Measurements from ENCODE around the gene SURF2.
A peak's percentile ranks its signal among the peaks of the same experiment; 100 is the strongest.
"Not testable (repeated sequence)": the region's sequence is repeated elsewhere in the genome, so short reads cannot be mapped to it uniquely, and the experiment has no call there.

SURF2 gene

DNA sequence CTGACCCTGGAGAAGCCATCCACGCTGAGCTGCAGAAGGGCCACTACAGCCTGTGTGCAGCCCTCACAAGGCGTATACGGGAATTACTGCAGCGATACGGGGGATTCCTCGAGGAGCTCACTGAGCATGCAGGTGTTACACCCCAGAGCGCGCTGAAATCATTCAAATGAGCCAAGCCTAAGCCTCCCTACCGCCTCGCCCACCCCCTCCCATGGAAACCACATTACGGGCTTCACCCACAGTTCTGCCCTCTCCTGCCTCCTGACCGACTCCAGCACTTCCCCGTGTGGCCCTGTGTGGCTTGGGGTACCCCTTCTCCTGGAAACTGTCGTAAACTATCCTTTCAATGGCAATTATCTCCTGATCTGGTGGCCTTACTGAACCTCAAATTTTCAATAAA is 33.6 kb upstream of the SURF2 start:
- TF ChIP-seq, protein P1, sequence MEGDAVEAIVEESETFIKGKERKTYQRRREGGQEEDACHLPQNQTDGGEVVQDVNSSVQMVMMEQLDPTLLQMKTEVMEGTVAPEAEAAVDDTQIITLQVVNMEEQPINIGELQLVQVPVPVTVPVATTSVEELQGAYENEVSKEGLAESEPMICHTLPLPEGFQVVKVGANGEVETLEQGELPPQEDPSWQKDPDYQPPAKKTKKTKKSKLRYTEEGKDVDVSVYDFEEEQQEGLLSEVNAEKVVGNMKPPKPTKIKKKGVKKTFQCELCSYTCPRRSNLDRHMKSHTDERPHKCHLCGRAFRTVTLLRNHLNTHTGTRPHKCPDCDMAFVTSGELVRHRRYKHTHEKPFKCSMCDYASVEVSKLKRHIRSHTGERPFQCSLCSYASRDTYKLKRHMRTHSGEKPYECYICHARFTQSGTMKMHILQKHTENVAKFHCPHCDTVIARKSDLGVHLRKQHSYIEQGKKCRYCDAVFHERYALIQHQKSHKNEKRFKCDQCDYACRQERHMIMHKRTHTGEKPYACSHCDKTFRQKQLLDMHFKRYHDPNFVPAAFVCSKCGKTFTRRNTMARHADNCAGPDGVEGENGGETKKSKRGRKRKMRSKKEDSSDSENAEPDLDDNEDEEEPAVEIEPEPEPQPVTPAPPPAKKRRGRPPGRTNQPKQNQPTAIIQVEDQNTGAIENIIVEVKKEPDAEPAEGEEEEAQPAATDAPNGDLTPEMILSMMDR (IDR thresholded peaks at IDR 0.05; ENCODE audit: extremely low read depth, insufficient read depth, missing control alignments), result no peak
- no peak for DNase-seq (ENCODE audit: low spot score)

DNA sequence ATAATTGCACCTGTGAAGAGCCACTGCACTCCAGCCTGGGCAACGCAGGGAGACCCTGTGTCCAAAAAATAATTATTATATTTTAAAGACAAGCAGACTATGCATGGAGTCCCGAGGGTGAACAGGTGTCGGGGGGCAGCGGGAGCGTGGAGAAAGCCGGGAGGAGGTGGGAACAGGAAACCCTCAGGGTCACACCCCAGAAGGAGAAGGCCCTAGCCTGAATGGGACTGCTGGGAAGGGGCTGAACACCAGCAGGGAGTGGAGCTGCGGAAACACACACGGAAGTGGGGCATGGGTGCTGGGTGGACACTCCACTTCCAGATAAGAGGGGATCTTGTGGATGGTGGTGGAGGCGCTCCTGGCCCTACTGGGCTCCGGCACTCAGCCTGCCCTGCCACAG is 33.1 kb upstream of the SURF2 start:
- in situ Hi-C loops (cut with MboI; ENCODE audit: low pct_unique_long_range_greater_than_20kb, low sequenced_read_pairs, unreplicated experiment), result no loop called here
- TF ChIP-seq, protein P1 (IDR thresholded peaks at IDR 0.05; ENCODE audit: extremely low read depth, insufficient read depth, missing control alignments), result no peak
- no peak for DNase-seq (ENCODE audit: low spot score)

More for the DNA sequence above, 33.6 kb upstream of the SURF2 start:
- in situ Hi-C loops (cut with MboI; ENCODE audit: low pct_unique_long_range_greater_than_20kb, low sequenced_read_pairs, unreplicated experiment), result no loop called here

DNA sequence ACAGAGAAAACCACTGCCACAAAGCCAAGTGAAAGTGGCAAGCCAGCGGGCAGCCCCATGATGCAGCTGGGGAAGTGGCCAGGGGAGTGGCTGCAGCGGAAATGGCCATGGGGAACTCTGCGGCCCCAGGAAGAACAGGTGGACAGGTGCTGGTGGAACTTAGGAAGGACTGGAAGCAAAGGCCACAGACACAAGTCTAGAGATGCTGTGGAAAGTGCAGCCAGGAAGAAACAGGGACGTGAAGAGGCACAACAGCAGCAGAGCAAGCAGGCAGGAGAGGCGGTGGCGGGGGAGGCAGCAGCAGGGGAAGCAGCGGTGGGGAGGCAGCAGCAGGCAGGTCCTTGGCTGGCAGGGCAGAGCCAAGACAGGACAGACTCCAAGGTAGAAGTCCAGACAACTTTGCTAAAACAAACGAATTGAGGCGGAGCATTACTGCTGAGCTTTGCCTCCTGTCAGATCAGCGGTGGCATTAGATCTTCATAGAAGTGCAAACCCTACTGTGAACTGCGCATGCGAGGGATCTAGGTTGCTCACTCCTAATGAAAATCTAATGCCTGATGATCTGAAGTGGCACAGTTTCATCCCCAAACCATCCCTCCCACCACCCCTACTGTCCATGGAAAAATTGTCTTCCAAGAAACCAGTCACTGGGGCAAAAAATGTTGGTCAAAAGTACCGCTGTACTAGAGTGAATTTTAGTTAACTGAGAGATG is 32.2 kb upstream of the SURF2 start:
- in situ Hi-C loops (cut with MboI; ENCODE audit: low pct_unique_long_range_greater_than_20kb, low sequenced_read_pairs, unreplicated experiment), result no loop called here
- no peak for DNase-seq (ENCODE audit: low spot score)
- TF ChIP-seq, protein P1 (IDR thresholded peaks at IDR 0.05; ENCODE audit: extremely low read depth, insufficient read depth, missing control alignments), result no peak

DNA sequence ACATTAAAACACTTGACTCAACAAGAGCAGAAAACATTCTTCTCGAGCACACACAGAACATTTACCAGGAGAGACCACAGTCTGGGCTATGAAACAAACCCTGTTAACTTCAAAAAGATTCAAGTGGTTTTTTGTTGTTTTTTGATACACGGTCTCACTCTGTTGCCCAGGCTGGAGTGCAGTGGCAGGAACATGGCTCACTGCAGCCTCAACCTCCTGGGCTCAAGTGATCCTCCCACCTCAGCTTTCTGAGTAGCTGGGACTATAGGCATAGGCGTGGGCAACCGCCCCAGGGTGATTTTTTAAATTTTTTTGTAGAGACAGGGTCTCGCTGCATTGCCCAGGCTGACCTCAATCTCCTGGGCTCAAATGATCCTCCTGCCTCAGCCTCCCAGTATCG is 29.3 kb upstream of the SURF2 start:
- in situ Hi-C loops (cut with MboI; ENCODE audit: low pct_unique_long_range_greater_than_20kb, low sequenced_read_pairs, unreplicated experiment); DNase-seq (ENCODE audit: low spot score): not testable (repeated sequence)

DNA sequence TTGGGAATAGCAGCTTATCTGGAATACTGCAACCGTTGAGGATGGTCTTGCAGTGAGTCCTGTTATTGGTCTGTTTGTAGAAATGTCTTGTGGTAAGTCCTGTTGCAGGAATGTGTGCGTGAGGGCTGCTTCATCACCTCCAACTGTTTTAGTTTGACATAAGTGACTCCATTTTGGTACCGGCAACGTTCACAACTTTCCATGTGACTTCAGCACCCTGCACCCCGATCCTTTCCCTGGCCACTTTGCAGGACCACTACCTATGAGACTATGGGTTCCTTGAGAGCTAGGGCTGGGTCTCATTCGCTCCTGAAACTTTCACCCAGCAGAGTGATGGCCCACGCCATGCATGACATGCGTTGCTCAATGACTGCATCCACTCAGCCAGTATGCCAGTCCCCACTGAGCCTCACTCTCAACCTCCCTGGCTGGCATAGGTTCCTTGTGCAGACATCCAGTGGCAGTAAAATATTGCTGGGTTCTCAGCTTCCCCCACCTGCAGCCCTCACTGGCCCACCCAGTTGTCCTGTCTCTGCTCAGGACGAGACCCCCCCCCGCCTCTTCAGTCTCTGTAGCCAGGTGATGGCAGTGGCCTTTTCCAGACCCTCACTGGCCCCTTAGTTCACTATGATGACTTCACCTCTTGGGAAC is 28.4 kb upstream of the SURF2 start:
- no peak for DNase-seq (ENCODE audit: low spot score)
- TF ChIP-seq, protein P1 (IDR thresholded peaks at IDR 0.05; ENCODE audit: extremely low read depth, insufficient read depth, missing control alignments), result no peak
- in situ Hi-C loops (cut with MboI; ENCODE audit: low pct_unique_long_range_greater_than_20kb, low sequenced_read_pairs, unreplicated experiment), result no loop called here

DNA sequence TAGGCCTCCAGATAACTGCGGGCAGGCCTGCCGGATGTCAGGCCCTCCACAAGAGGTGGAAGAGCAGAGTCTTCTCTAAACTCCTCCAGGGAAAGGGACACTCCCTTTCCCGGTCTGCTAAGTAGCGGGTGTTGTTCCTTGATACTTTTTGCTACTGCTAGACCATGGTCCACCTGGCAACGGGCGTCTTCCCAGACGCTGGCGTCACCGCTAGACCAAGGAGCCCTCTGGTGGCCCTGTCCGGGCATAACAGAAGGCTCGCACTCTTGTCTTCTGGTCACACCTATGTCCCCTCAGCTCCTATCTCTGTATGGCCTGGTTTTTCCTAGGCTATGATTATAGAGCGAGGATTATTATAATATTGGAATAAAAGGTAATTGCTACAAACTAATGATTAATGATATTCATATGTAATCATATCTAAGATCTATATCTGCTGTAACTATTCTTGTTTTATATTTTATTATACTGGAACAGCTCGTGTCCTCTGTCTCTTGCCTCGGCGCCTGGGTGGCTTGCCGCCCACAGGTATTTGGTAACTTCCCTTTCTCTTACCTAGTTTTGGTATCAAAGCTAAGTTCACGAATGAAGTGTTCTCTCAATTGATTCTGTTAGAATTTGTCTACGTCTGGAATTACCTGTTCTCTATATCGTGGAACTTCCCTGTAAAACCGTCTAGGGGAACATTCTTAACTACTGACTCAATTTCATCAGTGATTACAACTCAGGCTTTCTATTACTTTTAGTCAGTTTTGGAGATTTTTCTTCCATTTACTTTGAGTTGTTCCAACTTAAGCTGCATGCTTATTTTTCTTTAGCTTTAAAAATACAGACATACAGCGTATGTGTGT is 26.8 kb upstream of the SURF2 start:
- TF ChIP-seq, protein P1 (IDR thresholded peaks at IDR 0.05; ENCODE audit: extremely low read depth, insufficient read depth, missing control alignments), result peak; percentile 41
- DNase-seq (ENCODE audit: low spot score); in situ Hi-C loops (cut with MboI; ENCODE audit: low pct_unique_long_range_greater_than_20kb, low sequenced_read_pairs, unreplicated experiment): not testable (repeated sequence)
